PFSK-1 (cell line): ENCODE results near the gene CEP192.

Experiments used
- FOXP2 ChIP-seq: optimal IDR thresholded peaks from 2 replicates; pipeline ENCODE3; 2011; ENCODE audit warnings: borderline replicate concordance, control low read depth, inconsistent platforms; ENCODE audit not compliant: insufficient read depth; ENCODE audit errors: extremely low read length, extremely low read depth
- POLR2AphosphoS5 ChIP-seq: IDR thresholded peaks from 2 replicates; pipeline ENCODE4 v1.6.1; 2012; ENCODE audit warnings: low read depth, mild to moderate bottlenecking, control low read depth, low read length, moderate library complexity
- REST ChIP-seq, 2 experiments: IDR thresholded peaks; 2 replicates each; pipeline versions ENCODE4 v1.6.1 to v1.8.0; 2011 to 2012; ENCODE audit warnings: low read depth in 2 of 2, low read length in 2 of 2, control low read depth in 1 of 2, inconsistent platforms in 1 of 2, mild to moderate bottlenecking in 1 of 2, moderate library complexity in 1 of 2; ENCODE audit not compliant: insufficient read depth in 1 of 2
- SIN3A ChIP-seq: IDR thresholded peaks from 2 replicates; pipeline ENCODE4 v1.6.1; 2012; ENCODE audit warnings: mild to moderate bottlenecking, low read length, moderate library complexity, borderline replicate concordance; ENCODE audit not compliant: insufficient read depth
- TAF1 ChIP-seq: IDR thresholded peaks from 2 replicates; pipeline ENCODE4 v1.6.1; 2012; ENCODE audit warnings: low read length, control low read depth, borderline replicate concordance; ENCODE audit not compliant: insufficient read depth

The CEP192 gene

GRCh38 chr18:13141209-13141608 is 150.0 kb downstream of the CEP192 start:
- TF ChIP-seq REST (IDR thresholded peaks at IDR 0.05; ENCODE audit: insufficient read depth in 1 of 2, low read depth in 2 of 2, low read length in 2 of 2), result no peak
- no peak for TF ChIP-seq TAF1
- TF ChIP-seq FOXP2, result no peak
- no peak for TF ChIP-seq SIN3A
- TF ChIP-seq POLR2AphosphoS5, result no peak

- TF ChIP-seq FOXP2, result no peak
- TF ChIP-seq POLR2AphosphoS5, result no peak
- TF ChIP-seq REST (IDR thresholded peaks at IDR 0.05; ENCODE audit: insufficient read depth in 1 of 2, low read depth in 2 of 2, low read length in 2 of 2), result no peak
- TF ChIP-seq SIN3A, result no peak
- no peak for TF ChIP-seq TAF1
Observed at GRCh38 chr18:13145636-13146190, 154.6 kb downstream of the CEP192 start.

- no peak for TF ChIP-seq SIN3A
- no peak for TF ChIP-seq FOXP2
- TF ChIP-seq POLR2AphosphoS5, result no peak
- no peak for TF ChIP-seq TAF1
- no peak for TF ChIP-seq REST (IDR thresholded peaks at IDR 0.05; ENCODE audit: insufficient read depth in 1 of 2, low read depth in 2 of 2, low read length in 2 of 2)
Observed at GRCh38 chr18:13147130-13147529, 156.0 kb downstream of the CEP192 start.

- TF ChIP-seq FOXP2 (no peak), REST (IDR thresholded peaks at IDR 0.05; ENCODE audit: insufficient read depth in 1 of 2, low read depth in 2 of 2, low read length in 2 of 2) (no peak), SIN3A (no peak), TAF1 (no peak), POLR2AphosphoS5 (no peak)
Observed at GRCh38 chr18:13151656-13152055, 160.5 kb downstream of the CEP192 start.

GRCh38 chr18:13158428-13158827 is 167.3 kb downstream of the CEP192 start:
- no peak for TF ChIP-seq SIN3A
- TF ChIP-seq POLR2AphosphoS5, result no peak
- TF ChIP-seq TAF1, result no peak
- TF ChIP-seq FOXP2, result no peak
- no peak for TF ChIP-seq REST (IDR thresholded peaks at IDR 0.05; ENCODE audit: insufficient read depth in 1 of 2, low read depth in 2 of 2, low read length in 2 of 2)
